NCI-H1092 (cell line): ENCODE data around the gene DMPK.
A peak's percentile ranks its signal among the peaks of the same experiment; 100 is the strongest.
"Not testable (repeated sequence)": the region's sequence is repeated elsewhere in the genome, so short reads cannot be mapped to it uniquely, and the experiment has no call there.

Experiments
- DNase-seq: peaks from one replicate; lab custom pipeline; 2025; lab: John Stamatoyannopoulos, UW

The DMPK gene

GRCh38 chr19:45814851-45815480, 32.7 kb upstream of the DMPK start, which contains the start of gene RSPH6A:
Gene RSPH6A (minus strand): TSS chr19:45815308. CDS start chr19:45815176, 132 bp downstream.
- DNase-seq: no peak

DNA sequence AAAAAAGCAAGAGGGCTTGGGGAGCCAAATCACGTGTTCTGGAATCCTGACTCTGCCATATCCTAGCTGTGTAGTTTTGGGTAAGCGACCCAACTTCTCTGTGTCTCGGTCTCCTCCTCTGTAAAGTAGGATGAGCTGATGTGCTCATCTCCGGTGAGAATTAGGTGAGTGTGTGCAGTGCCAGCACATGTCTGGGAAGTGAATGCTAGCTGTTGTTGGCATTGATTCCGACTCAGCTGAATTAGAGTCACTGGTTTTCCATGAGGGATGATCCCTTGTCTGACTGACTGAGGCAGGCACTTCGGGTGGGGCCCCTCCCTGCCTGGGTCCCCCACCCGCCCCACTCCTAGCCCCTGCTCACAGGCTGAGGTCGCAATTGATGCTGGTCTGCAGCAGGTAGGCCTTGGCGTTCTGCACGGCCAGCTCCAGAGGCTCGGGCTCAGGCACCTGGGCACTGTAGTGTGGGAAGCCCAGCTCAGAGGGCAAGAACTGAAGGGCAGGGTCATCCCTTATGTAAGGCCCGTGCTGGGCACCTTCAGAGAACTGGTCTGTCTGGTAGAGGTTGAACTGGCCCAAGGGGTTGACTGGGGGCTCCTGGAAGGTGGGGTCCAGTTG, 32.0 kb upstream of the DMPK start:
- DNase-seq: no peak

GRCh38 chr19:45812297-45812696, 30.0 kb upstream of the DMPK start:
- no peak for DNase-seq

GRCh38 chr19:45809643-45810159, 27.4 kb upstream of the DMPK start:
- DNase-seq: no peak

DNA sequence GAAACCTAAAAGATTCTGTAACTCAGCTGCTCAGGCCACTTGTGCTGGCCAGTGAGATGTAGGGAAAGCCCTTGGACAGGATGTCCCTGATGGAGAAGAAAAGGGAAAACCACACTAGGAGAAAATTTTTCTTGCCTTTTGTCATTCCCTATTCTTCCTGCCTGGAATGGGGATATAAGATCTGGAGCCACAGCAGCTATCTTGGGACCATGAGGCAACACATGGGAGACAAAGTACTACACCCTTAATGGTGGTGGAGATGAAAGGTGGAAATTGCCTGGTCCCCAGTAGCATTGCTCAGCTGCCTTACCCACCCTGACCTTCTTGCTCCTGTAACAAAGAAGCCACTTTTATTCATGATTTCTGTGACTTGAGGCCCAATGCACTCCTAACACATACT, 23.4 kb upstream of the DMPK start:
- DNase-seq: no peak

- no peak for DNase-seq
These were observed 22.6 kb upstream of the DMPK start for GRCh38 chr19:45804959-45805230.

DNA sequence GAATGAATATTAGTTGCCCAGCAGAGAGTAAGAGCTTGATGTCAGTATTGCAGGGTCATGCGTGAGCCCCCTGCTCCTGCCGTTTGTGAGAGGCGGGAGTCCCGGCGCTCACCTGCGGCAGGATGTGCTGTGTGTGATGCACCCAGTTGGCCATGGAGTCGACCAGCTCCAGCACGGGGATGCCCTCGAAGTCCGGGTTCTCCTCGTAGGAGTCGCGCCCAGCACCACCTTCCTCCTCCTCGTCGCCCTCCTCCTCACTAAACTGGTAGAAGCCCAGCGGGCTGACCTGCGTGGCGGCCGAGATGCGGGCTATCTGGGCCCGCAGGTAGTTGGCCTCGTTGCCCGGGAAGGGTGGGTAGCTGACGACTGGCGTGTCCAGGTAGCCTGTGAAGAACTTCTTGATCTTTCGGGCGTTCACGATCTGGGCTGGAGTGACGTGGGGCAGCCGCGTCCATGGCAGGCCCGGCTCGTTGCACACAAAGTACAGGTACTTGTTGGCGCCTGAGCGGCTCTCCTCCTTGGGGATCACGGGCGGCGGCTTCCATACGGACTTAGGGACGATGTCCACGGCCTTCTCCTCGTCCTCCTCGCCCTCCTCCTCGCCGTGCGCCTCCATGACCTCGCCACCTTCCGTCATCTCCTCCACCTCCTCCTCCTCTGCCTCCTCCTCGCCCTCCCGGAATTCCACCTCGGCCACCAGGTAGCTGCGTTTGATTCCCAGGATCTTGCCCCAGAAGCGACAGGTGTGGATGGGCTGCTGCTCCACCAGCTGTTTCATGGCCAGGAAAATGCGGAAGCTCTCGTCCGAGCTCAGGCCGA, 22.1 kb upstream of the DMPK start:
- DNase-seq: no peak

DNA sequence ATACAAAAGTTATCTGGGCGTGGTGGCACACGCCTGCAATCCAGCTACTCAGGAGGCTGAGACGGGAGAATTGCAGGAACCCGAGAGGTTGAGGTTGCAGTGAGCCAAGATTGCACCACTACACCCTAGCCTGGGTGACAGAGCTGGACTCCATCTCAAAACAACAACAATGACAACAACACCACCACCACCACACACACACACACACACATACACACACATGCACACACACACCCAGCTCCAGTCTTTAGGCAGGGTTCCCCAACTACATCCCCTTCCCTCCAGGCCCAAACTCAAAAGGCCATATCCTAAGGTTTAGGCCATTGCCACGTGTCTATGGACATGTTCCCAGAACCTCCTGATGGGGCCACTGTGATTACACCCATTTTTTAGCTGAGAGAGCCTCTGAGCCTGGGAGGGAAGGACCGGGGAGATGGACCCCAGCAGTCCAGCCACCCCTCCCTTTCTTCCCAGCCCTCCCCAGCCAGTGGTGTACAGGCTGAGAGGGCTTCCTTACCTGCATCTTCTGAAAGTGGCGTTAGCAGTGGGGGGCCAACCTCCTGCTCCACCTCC, 19.4 kb upstream of the DMPK start:
- DNase-seq: no peak

DNA sequence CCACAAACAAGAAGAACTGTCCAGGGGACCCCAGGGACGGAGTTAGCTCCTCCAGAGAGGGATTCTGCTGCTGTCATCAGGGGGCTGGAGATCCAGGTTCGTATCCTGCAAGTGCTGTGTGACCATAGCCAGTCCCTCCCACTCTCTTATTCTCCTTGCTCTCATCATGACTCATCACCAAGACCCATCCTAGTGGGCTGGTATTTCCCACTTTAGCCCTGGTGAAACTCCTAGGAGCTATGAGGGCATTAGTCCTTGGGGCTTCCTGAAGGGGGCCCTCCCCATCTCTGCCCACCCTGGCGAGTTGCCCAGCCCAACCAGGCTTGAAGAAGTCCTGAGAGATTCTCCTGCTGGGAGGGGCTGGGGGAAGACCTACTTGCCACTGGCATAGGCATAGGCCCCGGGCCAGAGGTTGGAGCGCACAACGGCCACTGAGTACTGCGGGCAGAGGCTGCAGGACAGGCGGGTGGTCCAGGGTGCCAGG, 17.8 kb upstream of the DMPK start:
- no peak for DNase-seq

DNA sequence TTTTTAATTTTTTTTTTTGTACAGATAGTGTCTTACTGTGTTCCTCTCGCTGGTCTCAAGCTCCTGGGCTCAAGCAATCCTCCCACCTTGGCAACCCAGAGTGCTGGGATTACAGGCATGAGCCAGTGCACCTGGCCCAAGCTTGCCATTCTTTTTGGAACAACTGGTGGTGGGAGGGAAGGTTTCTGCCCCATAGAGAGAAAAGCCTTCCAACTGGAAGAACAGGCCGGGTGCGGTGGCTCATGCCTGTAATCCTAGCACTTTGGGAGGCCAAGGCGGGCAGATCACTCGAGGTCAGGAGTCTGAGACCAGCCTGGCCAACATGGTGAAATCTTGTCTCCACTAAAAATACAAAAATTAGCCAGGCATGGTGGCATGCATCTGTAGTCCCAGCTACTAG, 17.3 kb upstream of the DMPK start:
- not testable (repeated sequence) for DNase-seq

GRCh38 chr19:45798995-45799517, 16.8 kb upstream of the DMPK start:
- no peak for DNase-seq

DNA sequence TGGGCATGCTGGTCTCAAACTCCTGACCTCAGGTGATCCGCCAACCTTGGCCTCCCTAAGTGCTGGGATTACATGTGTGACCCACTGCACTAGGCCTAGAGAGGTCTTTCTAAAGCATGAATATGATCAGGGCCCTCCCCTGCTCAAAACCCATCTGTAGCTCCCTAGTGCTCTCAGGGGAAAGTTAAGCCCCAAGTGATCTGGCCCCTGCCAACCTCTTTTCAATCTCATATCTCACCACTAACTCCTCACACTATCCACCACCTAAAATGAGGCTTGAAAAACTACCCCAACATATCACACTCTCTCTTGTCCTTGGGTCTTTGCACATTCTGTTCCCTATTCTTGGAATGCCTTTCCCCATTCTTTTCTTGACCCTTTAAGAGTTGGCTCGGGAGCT, 12.3 kb upstream of the DMPK start:
- DNase-seq: no peak

DNA sequence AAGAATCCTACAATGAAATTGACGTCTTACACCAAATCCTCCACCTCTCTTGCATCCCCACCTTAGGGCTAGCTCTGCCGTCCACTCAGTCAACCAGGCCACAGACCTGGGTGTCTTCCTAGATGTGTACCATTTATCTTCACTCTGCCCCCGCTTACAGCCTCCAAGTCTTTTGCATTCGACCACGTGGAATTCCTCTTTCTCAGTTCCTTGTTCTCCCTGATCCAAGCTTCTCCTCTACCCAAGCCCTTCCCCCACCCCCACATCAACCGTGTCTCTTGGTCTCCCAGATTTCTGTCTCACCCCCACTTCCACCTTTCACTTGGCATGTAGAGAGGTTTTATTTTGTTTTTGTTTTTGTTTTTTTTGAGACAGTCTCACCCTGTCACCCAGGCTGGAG, 11.6 kb upstream of the DMPK start:
- DNase-seq: no peak

GRCh38 chr19:45793178-45793564, 10.9 kb upstream of the DMPK start:
- no peak for DNase-seq

GRCh38 chr19:45792470-45793177, 10.3 kb upstream of the DMPK start, which contains the start of gene DMWD:
Gene DMWD (minus strand): TSS chr19:45792845. CDS start chr19:45792756, 89 bp downstream.
- DNase-seq: peak; percentile 97

DNA sequence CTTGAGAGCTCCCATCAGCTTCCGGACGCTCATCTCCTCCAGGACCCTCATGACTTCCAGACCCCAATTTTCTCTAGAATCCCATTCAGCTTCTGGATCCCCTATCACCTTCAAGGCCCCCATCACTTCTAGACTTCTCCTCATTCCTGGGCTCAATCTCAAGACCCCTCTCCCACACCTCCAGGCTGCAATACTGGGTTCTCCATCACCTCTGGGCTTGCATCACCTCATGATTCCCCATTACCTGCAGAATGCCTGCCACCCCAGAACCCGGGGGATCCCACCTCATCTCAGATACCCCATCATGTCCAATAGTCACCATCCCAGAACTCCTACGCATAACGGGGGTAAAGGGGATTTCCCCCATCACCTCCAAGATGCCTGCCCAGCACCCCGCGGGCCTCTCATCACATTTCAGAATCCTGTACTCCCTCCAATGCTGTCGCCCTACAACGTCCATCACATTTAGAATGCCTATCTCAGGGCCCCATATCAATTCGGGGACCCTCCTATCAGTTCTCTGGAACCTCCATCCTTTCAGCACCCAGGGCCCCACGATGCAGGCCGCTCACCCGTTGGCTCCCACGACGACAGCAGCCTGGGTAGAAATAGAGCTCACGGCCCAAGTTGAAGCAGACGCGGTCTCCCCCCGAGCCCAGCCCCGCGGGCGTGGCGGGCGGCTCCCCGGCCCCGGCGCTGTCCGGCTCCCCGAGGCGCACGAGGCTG, 9.6 kb upstream of the DMPK start:
- no peak for DNase-seq

GRCh38 chr19:45790942-45791341, 8.7 kb upstream of the DMPK start:
- no peak for DNase-seq

GRCh38 chr19:45789035-45789786, 6.9 kb upstream of the DMPK start:
- no peak for DNase-seq

DNA sequence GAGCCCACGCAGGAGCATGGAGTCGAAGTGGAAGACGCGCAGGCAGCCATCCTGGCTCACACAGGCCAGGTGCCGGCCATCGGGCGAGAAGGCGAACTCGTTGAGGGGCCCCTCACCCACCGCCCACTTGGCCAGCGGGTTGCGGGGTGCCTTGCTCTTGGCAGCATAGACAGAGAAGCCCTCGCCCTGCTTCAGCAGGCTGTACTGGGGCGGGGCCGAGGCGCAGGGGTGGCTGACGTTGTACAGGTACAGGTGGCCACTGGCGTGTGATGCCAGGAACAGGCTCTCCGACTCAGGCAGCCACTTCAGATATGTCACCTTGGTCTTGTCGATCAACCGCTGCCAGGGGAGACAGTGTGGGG, 4.2 kb upstream of the DMPK start:
- DNase-seq: no peak

- no peak for DNase-seq
These were observed 3.7 kb upstream of the DMPK start for GRCh38 chr19:45785781-45786532.
